ENCODE measurements around the gene KLRG1.

KLRG1 gene
- 5.6 to 22.4 reads per million in 2 experiments for total RNA-seq

GRCh38 chr12:8989413-8989812, at the start of gene KLRG1:
TSS of gene KLRG1 (plus strand) at chr12:8989546. CDS start at chr12:8989636, 90 bp downstream.
- no peak for DNase-seq (ENCODE audit: low read depth)

- no peak for DNase-seq (ENCODE audit: low read depth)
Observed at GRCh38 chr12:8941691-8942478, 47.5 kb upstream of the KLRG1 start.

DNA sequence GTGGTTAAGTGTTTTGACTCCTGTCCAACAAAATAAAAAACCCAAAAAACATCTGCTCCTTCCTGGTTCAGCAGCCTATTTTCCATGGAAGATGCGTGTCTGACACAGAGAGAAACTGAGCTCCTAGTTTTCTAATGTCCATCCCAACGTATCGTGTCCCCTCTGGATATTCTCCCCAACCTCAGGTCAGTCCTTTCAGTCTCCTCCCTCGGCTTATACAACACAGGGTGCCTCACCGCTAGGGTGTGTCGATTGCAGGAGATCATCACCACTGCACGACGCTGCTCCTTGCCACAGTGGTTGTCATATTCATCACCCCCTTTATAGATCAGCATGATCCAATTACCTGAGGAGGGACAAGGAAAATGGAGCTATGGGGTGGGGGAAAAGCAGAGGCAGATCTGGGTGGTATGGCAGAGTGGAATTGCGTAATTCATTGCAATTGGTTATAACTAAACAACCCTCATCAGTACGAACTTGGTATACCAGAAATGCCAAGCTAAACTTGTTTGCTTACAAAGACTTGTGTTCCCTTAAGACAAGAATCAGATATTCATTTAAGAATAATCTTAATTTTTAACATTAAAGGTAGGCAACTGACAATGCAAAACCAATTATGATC, 45.7 kb upstream of the KLRG1 start:
- no peak for DNase-seq (ENCODE audit: low read depth)

GRCh38 chr12:8946733-8947132, 42.6 kb upstream of the KLRG1 start:
- no peak for DNase-seq (ENCODE audit: low read depth)

DNA sequence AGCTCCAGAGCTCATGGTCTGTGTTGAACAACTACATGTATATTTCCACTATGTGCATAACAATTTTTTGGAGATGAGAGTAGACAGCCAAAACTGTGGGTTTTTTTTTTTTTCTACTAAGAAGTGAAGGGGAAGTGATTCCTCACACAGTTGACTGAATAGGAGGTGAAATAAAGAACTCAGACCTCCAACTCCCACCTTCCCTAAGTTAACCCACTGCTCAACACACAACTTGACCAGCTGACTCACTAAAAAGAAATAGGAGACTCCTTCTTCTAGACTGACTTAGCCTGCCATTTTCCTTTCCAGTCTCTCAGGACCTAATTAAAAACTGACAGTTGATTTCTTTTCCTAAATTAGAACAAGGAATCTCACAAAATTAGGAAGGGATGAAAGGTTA, 41.6 kb upstream of the KLRG1 start:
- no peak for DNase-seq (ENCODE audit: low read depth)

DNA sequence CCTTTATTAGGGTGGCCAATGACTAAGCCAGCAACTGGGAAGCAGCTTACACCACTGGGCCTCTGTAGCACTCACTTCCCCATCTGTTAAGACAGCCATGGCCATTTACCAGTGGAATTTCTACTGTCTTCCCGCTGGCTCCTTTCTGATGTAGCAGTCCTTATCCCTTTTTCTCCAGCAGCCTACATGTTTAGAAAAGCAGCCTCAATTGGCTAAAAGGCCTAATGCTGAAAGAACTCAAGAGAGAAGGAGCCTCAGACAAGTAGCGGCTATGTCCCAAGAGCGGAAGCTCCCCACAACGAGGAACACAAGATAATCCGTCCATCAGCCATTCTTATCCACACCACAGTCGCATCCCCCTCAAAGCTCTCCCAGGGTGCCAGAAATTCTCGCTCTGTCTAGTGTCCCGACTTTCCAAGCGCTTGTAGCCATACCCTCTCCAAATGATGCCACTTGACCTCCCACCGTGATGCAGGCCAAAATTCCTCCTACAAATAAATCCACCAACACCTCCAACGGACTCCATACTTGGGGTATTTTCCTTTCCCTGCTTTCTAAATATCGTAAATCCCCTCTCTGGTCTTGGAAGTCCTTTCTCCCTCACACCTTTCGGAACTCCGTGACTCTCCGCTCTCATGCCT, 40.5 kb upstream of the KLRG1 start:
- DNase-seq (ENCODE audit: low read depth), result no peak

DNA sequence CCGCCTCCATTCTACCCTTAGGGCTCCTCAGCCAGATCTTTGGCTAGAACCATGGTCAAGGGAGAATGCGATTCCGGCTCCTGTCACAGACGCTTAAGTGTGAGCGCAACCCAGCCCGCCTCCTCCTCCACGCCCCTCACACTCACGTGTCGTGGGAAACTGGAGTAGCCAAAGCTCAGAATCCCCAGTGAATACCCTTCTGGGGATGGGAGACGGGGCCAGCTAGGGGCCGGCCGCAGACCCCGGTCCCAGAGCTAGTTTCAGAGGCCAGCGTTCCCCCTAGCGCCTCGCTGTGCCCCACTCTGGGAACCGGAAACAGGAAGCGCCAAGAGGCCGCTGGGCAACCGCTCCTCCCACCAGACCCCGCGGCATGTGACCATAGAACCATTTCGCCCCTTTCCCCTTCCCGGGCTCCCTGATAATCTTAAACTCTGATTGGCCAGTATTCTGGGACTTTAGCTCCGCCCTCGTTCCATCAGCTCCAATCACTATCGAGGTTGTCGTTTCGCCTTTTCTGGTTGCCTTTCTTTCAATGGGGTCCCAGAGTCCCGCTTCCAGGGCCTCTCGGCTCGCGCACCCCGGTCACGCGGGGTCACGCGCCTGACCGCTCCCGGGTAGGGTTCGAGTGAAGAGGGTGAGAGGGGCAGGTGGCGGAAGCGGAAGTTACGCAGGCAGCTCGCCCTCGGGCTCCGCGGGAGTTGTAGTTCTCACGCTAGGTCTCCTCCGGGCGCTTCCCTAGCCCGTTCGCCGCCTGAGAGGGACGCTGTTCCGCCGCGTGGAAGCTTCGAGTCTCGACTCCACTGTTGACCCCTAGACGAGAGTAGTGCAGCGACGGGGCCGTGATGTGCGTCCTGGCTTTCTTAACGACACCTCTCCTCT, 39.8 kb upstream of the KLRG1 start, which contains the start of gene M6PR:
Gene M6PR (minus strand): TSS at position 304 of the 879 bp plus-strand sequence. CDS start 3,241 bp downstream, outside the sequence.
- DNase-seq (ENCODE audit: low read depth), result peak; percentile 80

- no peak for DNase-seq (ENCODE audit: low read depth)
Observed at GRCh38 chr12:8950221-8950527, 39.2 kb upstream of the KLRG1 start.

DNA sequence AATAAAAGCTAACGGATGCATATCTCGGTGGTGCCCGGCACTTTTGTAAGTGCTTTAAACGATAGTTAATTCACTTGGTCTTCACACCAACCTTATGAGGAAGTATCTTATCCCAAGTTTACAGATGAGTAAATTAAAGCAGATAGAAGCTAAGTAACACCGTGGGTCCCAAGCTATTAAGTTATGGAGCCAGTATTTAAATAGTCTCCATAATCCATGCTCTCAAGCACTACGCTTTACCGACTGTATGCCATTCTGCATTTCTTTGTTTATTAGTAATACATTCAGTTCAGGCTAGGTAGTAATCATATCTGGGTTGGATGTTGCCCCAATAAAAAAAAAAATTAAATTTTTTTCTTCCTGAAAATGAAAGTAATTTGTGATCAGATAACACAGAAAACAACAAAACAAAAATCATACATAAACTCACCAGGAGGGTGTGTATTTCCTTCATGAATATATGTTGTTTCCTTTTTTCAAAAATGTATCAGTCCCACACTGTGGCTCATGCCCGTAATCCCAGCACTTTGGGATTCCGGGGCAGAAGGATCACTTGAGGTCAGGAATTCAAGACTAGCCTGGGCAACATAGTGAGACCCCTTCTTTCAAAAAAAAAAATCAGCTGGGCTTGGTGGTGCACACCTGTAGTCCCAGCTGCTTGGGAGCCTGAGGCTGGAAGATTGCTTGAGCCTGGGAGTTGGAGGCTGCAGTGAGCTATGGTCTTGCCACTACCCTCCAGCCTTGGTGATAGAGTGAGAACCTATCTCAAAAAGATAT, 38.5 kb upstream of the KLRG1 start:
- no peak for DNase-seq (ENCODE audit: low read depth)

DNA sequence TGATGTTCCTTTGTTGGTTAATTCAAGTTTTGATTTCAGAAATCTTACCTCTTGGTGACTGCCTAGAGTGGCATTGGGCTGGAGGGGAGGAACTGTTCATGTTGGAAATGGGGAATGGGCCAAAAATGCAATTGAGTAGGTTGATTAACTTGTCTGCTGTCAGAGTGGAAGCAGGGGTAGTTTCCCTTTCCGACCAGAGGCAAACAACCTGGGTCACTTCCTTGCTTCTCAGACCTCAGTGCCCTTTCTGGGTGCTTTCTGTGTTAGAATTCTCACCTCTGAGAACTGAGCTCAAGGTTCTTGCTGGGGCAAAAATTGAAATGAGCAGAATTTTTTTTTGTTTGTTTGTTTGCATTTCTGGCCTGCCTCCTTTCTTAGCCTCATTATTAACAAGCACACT, 37.6 kb upstream of the KLRG1 start:
- DNase-seq (ENCODE audit: low read depth), result no peak

GRCh38 chr12:8953773-8954402, 35.5 kb upstream of the KLRG1 start:
- peak; percentile 54 for DNase-seq (ENCODE audit: low read depth)

DNA sequence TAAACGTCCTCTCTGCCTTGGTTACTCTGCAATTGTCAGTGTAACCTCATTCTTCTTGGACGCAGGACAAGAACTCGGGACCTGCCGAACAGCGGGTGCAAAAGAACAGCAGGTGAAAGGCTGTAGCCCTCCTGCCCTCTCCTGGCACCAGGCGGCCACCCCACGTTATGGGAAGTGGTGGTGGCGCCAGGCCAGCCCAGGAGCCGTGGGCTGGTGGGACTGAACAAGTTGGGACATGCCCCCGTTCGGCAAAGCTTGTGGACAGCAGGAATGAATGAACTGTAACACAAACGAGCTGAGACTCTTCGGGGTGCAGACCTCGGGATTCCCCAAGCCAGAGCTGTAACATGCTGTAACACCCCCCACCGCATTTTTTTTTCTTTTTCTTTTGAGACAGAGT, 33.3 kb upstream of the KLRG1 start:
- DNase-seq (ENCODE audit: low read depth), result no peak

- DNase-seq (ENCODE audit: low read depth), result no peak
Observed at GRCh38 chr12:8956772-8957171, 32.6 kb upstream of the KLRG1 start.

GRCh38 chr12:8957561-8957960, 31.8 kb upstream of the KLRG1 start:
- no peak for DNase-seq (ENCODE audit: low read depth)

- no peak for DNase-seq (ENCODE audit: low read depth)
Observed at GRCh38 chr12:8958066-8958465, 31.3 kb upstream of the KLRG1 start.

DNA sequence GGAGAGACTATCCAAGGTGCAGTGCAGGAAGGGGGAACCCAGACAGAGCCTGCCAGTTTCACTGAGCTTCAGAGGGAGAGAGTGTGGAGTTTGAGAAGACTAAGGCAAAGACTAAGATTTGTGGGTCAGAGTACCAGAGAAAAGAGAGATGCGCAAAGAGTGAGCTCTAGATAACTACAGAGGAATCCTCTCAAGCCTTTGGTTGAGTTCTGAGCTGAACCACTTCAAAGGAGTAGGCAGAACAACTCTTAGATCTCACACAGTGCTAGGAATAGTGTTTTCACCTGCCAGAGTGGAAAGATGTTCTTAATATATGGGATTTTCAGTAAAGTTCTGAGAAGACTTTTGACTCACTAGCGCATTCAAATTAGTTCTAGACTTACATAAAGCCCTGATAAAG, 29.2 kb upstream of the KLRG1 start:
- DNase-seq (ENCODE audit: low read depth), result no peak

DNA sequence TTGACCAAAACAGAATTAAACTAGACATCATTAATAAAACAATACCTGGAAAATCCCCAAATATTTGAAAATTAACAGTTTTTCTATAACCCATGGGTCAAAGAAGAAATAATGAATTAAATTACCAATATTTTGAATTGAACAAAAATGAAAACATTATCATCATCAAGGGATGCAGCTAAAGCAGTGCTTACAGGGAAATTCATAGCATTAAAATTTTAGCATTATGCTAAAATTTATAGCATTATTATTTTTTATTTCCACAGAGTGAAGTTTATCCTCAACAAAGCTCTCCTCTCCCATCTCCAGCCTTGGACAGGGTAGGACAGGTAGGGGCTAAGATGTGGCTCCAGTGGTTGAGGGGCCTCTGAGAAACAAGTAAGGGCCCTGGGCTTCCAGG, 20.6 kb upstream of the KLRG1 start:
- no peak for DNase-seq (ENCODE audit: low read depth)

GRCh38 chr12:8969861-8970411, 19.4 kb upstream of the KLRG1 start:
- DNase-seq (ENCODE audit: low read depth), result no peak

GRCh38 chr12:8970432-8970831, 18.9 kb upstream of the KLRG1 start:
- DNase-seq (ENCODE audit: low read depth), result no peak

- DNase-seq (ENCODE audit: low read depth), result no peak
Observed at GRCh38 chr12:8980137-8980536, 9.2 kb upstream of the KLRG1 start.
